GM18505 (cell line): ENCODE data around the gene SNX33.

Experiments
- ATAC-seq: cut with Tn5 transposase; IDR thresholded peaks from one replicate; pipeline ENCODE4 v1.9.1; 2021; ENCODE audit not compliant: unreplicated experiment
- POLR2A ChIP-seq: IDR thresholded peaks from 4 replicates; pipeline ENCODE4 v1.6.1; 2011; ENCODE audit warnings: borderline replicate concordance; ENCODE audit not compliant: insufficient read depth, insufficient read length; ENCODE audit errors: extremely low read depth

The SNX33 gene

DNA sequence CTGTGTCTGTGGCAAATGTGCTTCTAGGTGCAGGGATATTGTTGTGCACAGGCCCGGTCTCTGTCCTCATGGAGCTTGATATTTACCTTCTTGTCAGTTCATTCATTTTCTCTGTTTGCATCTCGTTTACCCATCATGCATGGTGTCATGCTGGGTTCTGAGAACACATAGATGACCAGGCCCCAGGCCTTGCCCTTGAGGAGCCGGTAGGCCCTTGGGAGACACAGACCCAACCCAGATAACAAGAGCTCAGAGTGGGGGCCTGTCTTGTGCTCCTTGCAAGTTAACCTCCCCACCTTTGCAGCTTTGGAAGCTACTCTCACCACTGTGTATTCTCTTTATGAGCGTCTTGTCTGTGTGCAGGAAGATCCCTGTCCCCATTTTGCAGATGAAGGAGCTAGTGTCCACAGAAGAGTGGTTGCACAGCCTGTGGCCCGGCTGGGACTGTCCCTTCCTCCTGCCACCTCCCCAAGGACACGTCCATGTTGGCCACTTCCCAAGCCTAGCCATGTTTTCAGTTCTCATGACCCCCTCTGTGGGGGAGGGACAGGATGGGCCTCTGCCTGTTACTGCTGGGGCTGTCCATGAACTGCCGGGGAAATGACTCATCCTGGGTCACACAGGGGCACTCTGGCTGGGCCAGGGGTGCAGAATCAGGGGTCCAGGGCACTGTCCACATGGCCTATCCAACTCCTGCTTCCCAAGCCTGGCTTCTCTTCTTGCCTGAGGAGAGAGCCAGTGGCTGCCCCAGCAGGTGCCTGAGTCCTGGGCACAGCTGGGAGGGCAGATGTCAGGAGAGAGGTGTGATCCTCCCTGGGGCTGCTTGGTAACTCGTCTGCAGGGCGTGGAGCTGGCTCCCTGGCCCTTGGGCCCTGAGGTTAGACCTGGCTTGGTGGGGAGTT, 3.4 kb downstream of the SNX33 start:
- no peak for TF ChIP-seq POLR2A
- no peak for ATAC-seq

DNA sequence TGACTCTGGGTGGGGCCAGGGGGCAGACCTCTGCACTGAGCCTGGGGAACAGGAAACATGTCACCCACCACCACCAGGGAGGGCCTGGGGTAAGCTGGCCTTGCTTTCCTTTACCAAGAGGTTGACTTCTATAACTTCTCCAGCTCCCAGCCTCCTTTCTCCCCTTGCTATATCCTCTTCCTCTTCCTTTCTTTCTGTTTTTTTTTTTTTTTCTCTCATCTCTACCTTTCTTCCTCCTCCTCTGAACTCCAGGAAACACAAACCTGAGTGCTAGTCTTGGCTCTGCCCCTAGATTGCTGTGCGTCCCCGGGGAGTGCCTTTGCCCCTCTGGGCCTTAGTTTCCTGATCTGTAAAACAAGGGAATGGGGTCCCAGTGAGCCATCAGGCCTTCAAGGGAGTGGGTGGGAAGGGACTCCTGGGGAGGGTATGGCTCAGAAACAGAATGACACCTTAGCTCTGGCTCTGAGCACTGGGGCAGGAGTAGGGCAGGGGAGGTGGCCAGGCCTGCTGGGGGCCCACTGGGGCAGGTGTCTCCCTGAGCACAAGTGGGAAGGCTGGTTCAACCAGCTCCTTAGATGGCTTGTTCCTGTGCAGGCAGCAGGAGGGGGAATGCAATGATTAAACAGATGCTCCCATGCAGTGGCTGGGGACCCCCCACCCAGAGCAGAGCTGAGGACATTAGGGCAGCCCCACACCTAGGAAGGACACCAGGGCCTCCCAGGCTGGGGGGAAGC, 4.3 kb downstream of the SNX33 start:
- no peak for ATAC-seq
- no peak for TF ChIP-seq POLR2A

DNA sequence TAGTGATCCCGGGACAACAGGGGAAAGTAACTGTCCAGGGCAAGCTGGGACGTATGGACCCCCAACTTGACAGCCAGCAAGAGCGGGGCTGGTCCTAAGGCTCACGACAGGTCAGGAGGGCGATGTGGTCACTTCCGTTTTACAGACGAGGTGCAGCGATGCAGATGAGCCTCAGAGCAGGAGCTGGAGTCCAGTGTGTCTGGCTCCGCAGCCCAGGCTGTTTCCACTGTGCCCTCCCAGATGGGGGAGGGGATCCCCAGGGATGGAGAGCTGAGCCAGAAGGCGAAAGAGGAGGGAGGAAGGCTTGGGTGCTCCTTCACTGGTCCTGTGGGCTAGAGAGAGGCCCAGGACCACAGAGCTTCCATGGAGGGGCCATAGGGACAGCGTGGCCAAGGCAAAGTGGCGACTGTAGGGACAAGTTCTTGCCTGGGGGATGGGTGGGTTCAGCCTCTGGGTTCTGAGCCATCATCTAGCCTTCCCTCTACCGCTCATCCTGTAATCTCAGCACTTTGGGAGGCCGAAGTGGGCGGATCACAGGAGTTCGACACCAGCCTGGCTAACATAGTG, 5.7 kb downstream of the SNX33 start:
- TF ChIP-seq POLR2A = no peak
- no peak for ATAC-seq

DNA sequence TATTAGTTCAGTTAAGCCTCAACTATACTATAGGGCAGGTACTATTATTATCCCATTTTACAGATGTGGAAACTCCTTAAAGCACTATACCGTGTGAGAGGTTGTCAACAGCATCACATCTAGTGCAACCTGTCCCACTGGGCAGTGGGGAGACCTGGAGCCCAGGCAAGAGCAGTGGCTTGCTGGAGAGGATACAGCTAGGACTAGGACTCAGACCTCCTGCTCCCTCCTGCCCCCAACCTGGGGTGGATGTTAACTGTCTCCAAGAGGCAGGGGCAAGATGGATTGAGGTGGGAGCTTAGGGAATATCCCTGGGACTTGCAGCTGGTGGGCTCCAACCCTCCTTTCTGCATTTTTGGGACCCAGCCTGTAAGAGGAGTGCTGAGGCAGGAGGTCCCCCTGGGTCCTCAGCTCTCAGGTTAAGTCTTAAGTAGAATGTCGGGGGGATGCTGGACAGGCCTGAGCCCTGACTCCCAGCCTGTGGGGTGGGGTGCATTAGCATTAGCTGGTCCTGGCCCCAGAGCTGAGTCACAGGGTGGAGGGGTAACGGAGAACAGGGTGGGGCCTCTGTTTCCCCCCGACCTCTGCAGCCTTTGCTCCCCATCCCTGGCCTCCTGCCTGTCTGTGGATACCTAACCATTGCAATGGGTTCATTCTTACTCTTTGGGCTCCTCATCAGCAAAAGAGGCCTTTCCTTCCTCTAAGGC, 6.6 kb downstream of the SNX33 start:
- no peak for TF ChIP-seq POLR2A
- no peak for ATAC-seq

GRCh38 chr15:75655931-75656330, 8.2 kb downstream of the SNX33 start:
- ATAC-seq = no peak
- no peak for TF ChIP-seq POLR2A

DNA sequence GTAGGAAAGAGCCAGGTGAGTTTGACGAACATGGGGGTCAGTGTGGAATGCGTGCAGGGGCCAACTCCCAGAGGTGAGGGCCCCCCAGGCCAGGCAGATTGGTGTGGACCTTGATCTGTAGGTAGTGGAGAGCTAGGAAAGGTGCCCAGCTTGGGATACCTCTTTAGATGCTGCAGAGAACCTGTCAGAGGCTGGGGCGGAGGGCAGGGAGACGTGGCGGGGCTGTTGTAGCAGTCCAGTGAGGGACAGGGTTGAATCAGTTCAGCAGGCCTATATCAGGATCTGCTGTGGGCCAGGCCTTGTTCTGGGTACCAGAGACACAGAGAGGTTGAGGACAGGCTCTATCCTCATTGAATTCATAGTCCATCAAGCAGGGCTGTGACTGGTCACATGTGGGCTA, 8.6 kb downstream of the SNX33 start:
- no peak for ATAC-seq
- no peak for TF ChIP-seq POLR2A

DNA sequence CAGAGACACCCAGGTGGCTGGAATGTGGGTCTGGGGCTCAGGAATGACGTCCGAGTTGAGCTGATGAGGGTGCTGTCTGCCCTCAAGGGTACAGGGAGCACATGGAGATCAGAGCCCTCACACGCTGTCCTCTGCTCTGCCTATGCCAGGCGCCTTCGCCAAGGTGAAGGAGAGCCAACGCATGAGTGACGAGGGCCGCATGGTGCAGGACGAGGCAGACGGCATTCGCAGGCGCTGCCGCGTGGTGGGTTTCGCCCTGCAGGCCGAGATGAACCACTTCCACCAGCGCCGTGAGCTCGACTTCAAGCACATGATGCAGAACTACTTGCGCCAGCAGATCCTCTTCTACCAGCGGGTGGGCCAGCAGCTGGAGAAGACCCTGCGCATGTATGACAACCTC, 9.1 kb downstream of the SNX33 start:
- TF ChIP-seq POLR2A = no peak
- ATAC-seq = no peak

GRCh38 chr15:75659141-75659771, 11.5 kb downstream of the SNX33 start:
- TF ChIP-seq POLR2A = no peak
- no peak for ATAC-seq

DNA sequence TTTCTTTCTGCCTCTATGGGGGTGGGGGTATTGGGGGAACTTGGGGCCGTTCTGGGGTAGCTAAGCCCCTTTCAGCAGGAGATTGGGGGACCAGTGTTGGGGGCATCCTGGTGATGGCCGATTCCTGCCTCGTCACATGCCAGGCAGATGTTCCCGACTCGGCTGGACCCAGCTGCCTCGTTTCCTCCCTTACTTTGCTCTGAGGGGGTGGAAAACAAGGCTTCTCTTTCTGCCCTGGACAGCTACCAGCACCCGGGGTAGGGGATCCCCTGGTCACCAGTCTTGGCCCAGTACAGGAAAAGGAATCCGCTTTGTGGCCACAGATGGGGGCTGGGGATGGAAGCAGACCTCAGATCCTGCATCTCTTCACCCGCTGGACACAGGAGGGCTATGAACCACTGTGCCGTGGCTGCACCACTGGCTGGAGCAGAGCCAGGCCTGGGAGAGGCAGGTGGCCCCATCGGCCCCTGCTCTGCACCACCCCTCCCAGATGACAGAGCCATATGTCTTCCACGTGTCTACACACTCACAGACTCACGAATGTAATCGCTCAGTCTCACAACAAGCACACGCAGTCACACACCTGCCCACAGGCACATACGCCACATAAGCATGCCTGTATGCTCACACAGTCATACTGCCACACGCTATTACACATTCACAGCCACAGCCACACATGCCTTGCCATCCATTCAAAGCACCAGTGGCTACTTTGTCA, 12.4 kb downstream of the SNX33 start:
- no peak for TF ChIP-seq POLR2A
- ATAC-seq = no peak

DNA sequence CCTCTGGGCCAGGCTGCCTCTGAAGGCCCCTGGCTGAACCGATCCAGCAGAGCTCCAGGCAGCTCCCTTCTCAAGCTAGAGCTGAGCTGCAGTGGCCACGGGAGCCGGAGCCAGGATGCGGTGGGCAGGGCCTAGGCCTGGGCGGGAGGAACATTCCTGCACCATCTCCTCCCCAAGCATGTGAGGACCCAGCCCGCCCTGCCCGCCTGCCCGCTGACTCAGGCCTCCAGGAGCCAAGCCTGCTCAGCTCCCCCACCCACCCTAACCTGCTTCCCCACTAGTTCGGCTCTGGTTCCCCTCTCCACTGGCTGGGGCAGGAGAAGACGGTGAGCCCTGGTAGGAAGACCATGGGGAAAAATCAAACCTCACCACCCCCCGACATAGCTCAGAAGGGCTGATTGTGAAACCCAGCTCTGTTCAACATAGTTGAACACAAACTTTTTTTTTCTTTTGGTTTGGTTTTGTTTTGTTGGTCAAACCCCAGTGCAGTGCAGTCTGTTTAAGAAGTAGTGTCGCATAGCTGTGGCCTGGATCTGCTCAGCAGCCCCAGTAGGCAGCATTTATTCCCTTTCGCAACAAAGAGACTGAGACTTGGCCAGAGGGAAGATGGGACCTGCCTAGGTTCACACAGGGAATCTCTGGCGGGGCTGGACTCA, 13.5 kb downstream of the SNX33 start:
- no peak for ATAC-seq
- TF ChIP-seq POLR2A = no peak

GRCh38 chr15:75661756-75662140, 14.0 kb downstream of the SNX33 start:
- ATAC-seq = no peak
- no peak for TF ChIP-seq POLR2A

DNA sequence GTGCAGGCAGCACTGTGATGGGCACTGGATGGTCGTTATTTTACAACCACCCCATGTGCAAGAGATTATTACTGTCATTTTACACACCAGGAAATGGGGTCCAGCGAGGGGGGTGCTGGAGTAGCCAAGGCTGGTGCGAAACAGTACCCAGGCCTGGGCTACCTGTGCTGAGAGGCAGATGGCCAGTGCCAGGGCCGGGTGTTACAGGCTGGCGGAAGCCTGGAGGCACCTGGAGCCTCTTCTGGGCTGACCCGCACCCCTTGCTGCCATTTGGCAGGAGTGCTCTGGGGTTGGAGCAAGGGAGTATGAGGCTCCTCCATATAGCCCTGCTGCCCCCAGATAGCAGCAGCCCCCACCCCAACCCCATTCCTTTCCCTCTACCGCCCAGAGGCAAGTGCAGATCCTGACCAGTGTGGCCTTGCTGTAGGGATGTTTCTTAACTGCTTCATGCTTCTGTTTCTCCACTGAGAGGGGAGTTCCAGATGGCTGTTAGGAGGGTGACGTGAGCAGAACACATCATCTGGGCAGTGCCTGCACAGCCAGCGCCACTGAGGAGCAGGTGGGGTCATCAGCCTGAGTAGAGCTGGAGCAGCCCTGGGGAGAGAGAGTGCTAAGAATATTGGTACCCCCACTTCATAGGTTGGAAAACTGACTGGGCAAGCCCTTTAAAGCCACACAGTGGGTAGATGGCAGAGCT, 15.3 kb downstream of the SNX33 start:
- ATAC-seq = no peak
- no peak for TF ChIP-seq POLR2A

GRCh38 chr15:75663931-75664421, 16.3 kb downstream of the SNX33 start:
- TF ChIP-seq POLR2A = no peak
- ATAC-seq = no peak
